GM12873 (cell line): Measurements from ENCODE around the gene THBS1.
A peak's percentile ranks its signal among the peaks of the same experiment; 100 is the strongest.

Experiments
- TF ChIP-seq, protein P1 (sequence below): IDR thresholded peaks from 2 replicates; pipeline ENCODE4 v1.5.1; 2012; ENCODE audit warnings: low read depth, mild to moderate bottlenecking, moderate library complexity, low read length, control low read depth; ENCODE audit not compliant: insufficient read depth; ENCODE audit errors: missing control alignments

THBS1 gene

DNA sequence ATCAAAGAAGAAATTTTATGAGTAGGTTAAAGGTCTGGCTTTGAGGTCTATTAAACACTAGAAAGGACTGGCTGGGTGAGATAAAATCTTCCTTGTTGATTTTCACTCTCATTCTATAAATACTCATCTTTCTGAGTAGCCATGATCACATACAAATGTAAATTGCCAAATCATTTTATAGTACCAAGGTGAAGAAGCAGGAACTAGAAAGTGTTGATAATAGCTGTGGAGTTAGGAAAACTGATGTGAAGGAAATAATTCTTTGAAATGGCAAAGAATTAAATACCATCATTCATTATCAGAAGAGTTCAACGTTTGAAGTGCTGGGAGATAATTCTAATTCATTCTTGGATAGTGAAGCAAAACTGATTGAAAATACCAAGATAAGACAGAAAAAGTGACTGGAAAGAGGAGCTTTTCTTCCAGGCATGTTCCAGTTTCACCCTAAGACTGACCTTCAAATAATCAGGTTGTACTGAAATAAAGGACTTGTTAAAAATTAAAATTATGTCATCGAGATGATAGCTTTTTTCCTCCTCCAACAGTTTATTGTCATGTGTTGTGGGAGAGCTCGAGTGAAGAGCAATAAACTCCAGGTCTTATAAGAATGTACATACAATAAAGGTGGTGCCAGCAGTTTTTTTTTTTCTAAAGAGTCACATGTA, 17.4 kb downstream of the THBS1 start:
- TF ChIP-seq, protein P1, sequence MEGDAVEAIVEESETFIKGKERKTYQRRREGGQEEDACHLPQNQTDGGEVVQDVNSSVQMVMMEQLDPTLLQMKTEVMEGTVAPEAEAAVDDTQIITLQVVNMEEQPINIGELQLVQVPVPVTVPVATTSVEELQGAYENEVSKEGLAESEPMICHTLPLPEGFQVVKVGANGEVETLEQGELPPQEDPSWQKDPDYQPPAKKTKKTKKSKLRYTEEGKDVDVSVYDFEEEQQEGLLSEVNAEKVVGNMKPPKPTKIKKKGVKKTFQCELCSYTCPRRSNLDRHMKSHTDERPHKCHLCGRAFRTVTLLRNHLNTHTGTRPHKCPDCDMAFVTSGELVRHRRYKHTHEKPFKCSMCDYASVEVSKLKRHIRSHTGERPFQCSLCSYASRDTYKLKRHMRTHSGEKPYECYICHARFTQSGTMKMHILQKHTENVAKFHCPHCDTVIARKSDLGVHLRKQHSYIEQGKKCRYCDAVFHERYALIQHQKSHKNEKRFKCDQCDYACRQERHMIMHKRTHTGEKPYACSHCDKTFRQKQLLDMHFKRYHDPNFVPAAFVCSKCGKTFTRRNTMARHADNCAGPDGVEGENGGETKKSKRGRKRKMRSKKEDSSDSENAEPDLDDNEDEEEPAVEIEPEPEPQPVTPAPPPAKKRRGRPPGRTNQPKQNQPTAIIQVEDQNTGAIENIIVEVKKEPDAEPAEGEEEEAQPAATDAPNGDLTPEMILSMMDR, result no peak

DNA sequence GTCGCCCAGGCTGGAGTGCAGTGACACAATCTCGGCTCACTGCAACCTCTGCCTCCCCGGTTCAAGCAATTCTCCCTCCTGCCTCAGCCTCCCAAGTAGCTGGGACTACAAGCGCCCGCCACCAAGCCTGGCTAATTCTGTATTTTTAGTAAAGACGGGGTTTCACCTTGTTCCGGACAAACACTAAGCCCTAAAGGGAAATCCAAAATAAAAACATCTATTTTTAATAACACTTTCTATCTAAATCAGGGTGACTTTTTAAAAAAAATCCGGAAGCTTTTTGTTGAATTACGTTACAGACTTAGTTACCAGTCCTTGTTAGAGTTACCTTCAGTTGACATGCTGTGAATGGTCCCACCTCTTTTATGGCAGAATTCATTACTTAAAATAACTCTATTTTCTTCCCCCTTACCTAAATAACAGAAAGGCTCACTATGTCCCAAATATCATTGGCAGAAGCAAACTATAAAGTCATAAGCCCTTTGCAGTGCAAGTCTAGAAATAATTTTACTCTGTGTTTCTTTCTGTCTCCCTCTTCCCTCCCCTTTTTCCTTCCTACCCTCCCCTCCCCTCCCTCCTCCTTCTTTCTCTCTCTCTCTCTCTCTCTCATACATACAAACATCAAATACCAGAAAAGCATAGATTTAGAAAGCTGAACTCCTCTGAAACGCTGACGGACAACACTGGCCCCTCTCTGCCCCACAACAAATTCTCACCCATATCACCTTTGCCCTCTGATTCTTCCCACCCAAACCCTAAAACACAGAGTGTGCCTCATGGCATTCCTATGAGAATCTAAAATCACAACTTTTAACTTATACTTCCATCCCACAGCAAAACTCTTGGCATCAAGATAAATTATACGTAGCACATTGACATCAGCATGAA, 18.3 kb downstream of the THBS1 start:
- TF ChIP-seq, protein P1, result no peak

DNA sequence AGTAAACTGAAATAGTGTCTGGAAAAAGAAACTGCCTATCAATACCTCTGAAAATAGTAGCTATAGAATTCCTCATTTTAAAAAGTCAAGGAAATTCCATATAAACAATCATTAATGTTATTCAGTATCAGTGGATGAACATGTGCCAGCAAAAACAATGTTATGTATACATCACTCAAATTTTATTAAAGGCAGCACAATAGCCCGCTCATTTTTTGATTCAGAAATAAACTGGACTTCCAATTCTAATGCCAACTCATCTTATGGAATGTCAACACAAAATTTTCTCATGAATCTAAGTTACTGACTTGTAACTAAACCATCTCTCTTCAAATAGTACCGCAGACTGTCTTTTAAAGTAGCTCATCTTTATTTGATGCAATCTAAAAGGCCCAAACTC, 19.0 kb downstream of the THBS1 start:
- TF ChIP-seq, protein P1, result no peak

DNA sequence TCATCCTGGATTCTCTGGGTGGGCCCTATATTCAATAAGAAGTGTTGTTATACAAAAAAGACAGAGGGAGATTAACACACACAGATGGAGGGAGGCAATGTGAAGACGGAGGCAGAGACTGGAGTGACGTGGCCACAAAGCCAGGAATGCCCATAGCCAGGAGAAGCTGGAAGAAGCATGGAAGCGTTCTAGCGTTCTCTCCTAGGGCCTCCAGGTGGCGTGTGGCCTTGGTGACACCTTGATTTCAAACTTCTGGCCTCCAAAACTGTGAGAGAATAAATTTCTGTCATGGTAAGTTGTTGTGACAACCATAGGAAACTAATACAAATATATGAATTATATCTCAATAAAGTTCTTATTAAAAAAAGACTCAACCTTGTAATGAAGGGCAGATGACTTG, 21.3 kb downstream of the THBS1 start:
- TF ChIP-seq, protein P1, result peak; percentile 40

DNA sequence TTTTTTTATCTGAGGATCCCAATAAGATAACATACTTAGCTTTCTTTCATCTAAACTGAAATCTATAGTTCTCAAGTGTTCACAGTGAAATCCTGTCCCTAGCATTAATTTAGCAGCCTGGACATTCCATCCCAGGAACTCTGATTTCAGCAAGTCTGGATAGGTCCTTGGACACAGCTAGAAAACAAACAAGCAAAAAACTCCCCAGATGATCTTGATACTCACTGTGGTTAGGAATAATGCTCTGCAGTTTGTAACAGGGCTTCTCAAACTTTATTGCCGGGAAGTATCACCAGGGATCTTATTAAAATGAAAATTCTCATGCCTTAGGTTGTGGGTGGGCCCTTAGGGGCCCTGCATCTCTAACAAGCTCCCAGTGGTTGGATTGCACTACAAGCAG, 24.3 kb downstream of the THBS1 start:
- TF ChIP-seq, protein P1, result no peak

DNA sequence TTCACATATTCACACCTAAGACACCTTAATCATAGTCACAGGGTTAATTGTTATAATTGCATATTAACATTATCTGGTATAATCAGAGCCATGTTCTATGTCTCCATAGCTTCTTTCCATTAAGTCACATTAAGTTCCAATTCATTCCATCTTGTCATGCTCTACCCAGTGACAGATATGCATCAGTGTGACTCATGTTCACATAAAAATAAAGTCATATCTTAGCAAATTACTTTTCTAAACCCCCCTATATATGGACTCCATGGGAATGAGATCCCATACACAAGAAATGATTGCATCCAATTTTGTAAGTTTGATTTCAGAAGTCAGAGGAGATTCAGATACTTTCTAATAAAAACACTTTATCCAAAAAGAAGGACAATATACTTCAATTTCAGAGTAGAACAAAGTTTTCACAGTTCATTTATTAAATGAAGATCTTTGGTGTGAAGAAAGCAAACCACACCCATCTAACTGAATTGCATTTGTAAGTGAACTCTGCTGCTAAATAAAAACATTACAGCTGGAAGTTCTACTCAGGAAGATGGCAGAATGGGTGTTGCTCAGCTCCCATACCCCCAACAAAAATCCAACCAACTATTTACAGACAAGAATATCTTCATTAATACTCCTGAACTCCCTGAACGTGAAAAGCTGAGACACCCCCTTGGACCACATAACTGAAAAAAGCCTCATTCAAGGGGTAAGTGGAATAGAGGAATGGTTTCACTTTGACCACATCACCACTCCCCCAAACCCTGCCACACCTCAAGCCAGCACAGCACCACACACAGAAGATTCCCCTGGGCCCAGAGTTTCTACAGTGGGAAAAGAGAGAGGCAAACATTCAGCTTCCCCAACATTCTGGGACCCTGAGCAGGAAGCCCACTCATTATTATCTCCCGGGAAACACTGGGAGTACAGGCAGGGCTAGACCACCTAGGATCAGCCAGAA, 27.6 kb downstream of the THBS1 start:
- TF ChIP-seq, protein P1, result no peak
